Measurements from ENCODE around the gene LDLRAD3.

DNA sequence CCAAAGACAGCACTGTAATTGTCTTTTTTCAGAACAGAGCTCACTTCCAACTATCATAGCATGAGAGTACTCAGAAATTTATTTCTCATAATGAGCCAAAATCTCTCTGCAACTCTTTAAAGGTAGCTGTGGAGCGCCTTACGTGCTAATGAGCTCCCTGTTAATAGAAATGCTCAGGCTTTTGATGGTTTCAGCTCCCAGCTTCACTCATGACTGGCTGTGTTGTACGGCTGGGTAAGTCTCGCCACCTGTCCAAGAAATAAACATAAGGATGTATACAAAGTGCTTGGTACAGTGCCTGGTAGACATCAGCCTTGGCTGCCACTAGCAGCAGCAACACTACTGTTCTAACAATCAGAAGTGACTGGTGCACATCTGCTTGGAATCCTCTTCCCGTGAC, 109.4 kb downstream of the LDLRAD3 start:
- TF ChIP-seq, protein P1, sequence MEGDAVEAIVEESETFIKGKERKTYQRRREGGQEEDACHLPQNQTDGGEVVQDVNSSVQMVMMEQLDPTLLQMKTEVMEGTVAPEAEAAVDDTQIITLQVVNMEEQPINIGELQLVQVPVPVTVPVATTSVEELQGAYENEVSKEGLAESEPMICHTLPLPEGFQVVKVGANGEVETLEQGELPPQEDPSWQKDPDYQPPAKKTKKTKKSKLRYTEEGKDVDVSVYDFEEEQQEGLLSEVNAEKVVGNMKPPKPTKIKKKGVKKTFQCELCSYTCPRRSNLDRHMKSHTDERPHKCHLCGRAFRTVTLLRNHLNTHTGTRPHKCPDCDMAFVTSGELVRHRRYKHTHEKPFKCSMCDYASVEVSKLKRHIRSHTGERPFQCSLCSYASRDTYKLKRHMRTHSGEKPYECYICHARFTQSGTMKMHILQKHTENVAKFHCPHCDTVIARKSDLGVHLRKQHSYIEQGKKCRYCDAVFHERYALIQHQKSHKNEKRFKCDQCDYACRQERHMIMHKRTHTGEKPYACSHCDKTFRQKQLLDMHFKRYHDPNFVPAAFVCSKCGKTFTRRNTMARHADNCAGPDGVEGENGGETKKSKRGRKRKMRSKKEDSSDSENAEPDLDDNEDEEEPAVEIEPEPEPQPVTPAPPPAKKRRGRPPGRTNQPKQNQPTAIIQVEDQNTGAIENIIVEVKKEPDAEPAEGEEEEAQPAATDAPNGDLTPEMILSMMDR (IDR thresholded peaks at IDR 0.05): no peak
- TF ChIP-seq ZFX (IDR thresholded peaks at IDR 0.05; ENCODE audit: borderline replicate concordance): no peak

All from 22Rv1 (cell line).